ENCODE data around the gene ABCE1.

DNA sequence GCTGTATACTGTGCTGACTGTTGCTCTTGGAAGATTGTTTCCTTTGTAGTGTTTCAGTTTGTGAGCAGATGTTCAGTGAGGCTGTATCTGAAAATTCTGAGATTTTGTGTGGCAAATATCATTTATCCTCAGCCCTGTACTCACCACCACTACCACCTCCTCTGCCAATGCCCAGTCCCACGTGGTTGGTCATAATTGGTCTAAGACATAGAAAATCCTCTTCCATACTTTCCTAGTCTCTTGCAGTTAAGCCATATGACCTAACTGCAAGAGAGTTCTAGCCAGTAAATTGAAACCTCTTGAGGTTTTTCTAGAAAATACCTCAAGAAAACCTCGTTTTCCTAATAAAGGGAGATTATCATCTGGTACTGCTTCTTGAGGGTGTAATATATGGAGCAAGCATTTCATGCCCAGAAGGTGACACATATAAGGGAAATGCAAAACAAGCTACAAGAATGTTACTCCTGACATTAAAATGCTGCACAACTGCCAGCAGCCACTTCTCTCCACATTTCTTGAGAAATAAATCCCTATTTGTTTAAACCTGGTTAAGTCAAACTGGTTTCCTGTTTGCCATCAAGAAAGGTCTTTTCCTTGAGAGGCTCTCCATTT lies 32.8 kb downstream of the ABCE1 start:
- TF ChIP-seq, protein P1, sequence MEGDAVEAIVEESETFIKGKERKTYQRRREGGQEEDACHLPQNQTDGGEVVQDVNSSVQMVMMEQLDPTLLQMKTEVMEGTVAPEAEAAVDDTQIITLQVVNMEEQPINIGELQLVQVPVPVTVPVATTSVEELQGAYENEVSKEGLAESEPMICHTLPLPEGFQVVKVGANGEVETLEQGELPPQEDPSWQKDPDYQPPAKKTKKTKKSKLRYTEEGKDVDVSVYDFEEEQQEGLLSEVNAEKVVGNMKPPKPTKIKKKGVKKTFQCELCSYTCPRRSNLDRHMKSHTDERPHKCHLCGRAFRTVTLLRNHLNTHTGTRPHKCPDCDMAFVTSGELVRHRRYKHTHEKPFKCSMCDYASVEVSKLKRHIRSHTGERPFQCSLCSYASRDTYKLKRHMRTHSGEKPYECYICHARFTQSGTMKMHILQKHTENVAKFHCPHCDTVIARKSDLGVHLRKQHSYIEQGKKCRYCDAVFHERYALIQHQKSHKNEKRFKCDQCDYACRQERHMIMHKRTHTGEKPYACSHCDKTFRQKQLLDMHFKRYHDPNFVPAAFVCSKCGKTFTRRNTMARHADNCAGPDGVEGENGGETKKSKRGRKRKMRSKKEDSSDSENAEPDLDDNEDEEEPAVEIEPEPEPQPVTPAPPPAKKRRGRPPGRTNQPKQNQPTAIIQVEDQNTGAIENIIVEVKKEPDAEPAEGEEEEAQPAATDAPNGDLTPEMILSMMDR (IDR thresholded peaks at IDR 0.05), result no peak
- TF ChIP-seq POLR2AphosphoS5 (IDR thresholded peaks at IDR 0.05; ENCODE audit: insufficient read depth in 1 of 2, low read depth in 1 of 2), result no peak
- TF ChIP-seq POLR2A (IDR thresholded peaks at IDR 0.05), result no peak
